Vagina (tissue), 2 donors: ENCODE results near the gene MAML3.

Source experiments
- CTCF ChIP-seq, 3 experiments: fragments of 450-650 bp in 2 of 3; fragments of 200-600 bp in 1 of 3; sonication (generic) in 1 of 3; IDR thresholded peaks; one replicate each; pipeline ENCODE4 v1.5.1; 2017 to 2019; ENCODE audit warnings: antibody characterized with exemption in 3 of 3, mild to moderate bottlenecking in 2 of 3, moderate library complexity in 2 of 3
- POLR2A ChIP-seq, 2 donors: fragments of 450-650 bp; IDR thresholded peaks; one replicate each; pipeline ENCODE4 v1.6.1; 2017; ENCODE audit warnings: antibody characterized with exemption in 2 of 2, mild to moderate bottlenecking in 2 of 2, moderate library complexity in 2 of 2

DNA sequence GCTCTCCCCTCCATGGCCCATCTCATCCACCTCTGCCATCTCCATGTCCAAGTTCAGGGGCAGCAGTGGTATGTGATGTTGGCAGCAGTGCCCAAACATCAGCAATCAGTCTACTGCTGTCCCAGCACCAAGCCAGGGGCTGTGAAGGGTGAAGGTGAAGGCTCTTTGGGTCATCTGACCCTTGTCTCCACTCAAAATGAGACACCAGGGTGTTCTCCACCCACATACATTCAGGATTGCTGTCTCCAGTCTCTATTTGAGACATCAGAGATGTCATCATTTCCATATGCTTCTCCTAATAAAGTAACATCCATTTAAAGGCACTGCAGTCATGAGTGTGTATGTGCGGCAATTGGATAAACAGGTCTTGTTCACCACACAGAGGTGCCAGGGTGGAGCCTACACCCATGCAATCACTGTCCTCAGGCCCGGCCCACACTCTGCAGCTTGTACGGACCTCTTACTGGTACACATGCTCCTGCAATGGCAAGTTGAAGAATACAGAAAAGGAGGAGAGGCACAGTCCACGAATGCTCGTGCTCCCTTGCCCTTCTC lies 22.2 kb downstream of the MAML3 start:
- no peak for TF ChIP-seq CTCF (IDR thresholded peaks at IDR 0.05)
- TF ChIP-seq POLR2A (IDR thresholded peaks at IDR 0.05): no peak
